Glutamatergic neuron (in vitro differentiated cells): ENCODE results near the gene MAP3K12. TPM values are rescaled to one million over a fixed set of nuclear protein-coding genes. Genes with fewer than 3 reads are reported as not detected.

ENCODE experiments used
- DNase-seq: peaks from one replicate; pipeline ENCODE4 v3.0.0; 2022
- H3K27ac Mint-ChIP-seq: one replicate; pipeline ENCODE4 v1.8.0; 2020; ENCODE audit warnings: mild to moderate bottlenecking, mixed read lengths, inconsistent platforms; ENCODE audit not compliant: unreplicated experiment
- H3K27me3 Mint-ChIP-seq: one replicate; pipeline ENCODE4 v1.8.0; 2020; ENCODE audit warnings: mild to moderate bottlenecking, moderate library complexity, mixed read lengths, inconsistent platforms; ENCODE audit not compliant: unreplicated experiment
- H3K36me3 Mint-ChIP-seq: one replicate; pipeline ENCODE4 v1.8.0; 2020; ENCODE audit warnings: mild to moderate bottlenecking, mixed read lengths, inconsistent platforms; ENCODE audit not compliant: unreplicated experiment
- H3K4me1 Mint-ChIP-seq: one replicate; pipeline ENCODE4 v1.8.0; 2020; ENCODE audit warnings: mild to moderate bottlenecking, low read depth, mixed read lengths, inconsistent platforms; ENCODE audit not compliant: unreplicated experiment
- H3K4me3 Mint-ChIP-seq: one replicate; pipeline ENCODE4 v1.8.0; 2020; ENCODE audit warnings: mild to moderate bottlenecking, mixed read lengths, inconsistent platforms; ENCODE audit not compliant: unreplicated experiment
- H3K9me3 Mint-ChIP-seq: one replicate; pipeline ENCODE4 v1.8.0; 2020; ENCODE audit warnings: mild to moderate bottlenecking, moderate library complexity, mixed read lengths, inconsistent platforms; ENCODE audit not compliant: unreplicated experiment
- total RNA-seq: library from RNA; stranded (reverse); fragmentation: NEBNext Ultra II Directional; extraction: Animal tissue kit (Norgen Biotek cat#: 25700); gene quantifications from one replicate; pipeline ENCODE4 v1.2.1, GENCODE V29; 2021; ENCODE audit not compliant: unreplicated experiment
- TF ChIP-seq, protein P1 (sequence below): fragments of 200-600 bp; sonication (generic); IDR thresholded peaks from one replicate; pipeline ENCODE4 v1.5.0; 2021; ENCODE audit not compliant: partially characterized antibody, unreplicated experiment

Gene MAP3K12
- total RNA-seq, 1 donor from 2014 or later = 94.2 TPM

DNA sequence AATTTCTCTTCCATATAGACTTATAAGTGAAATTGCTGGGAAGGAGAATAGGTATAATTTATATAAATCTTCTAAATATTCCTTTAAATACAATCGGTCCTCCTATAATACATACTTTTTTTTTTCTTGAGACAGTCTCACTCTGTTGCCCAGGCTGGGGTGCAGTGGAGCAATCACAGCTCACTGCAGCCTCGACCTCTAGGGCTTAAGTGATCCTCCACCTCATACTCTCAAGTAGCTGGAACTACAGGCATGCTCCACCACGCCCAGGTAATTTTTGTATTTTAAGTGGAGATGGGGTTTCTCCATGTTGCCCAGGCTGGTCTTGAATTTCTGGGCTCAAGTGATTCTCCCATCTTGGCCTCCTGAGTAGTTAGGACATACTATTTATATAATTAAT is 37.7 kb upstream of the MAP3K12 start:
- Mint-ChIP-seq H3K27me3 (no peaks in the 10 kb centered on the region), H3K4me1 (no peaks in the 10 kb centered on the region), H3K36me3 (peaks cover 9% of the 10 kb centered on the region), H3K9me3 (no peaks in the 10 kb centered on the region), H3K27ac (no peak overlapping the region), H3K4me3 (no peak overlapping the region)
- TF ChIP-seq, protein P1, sequence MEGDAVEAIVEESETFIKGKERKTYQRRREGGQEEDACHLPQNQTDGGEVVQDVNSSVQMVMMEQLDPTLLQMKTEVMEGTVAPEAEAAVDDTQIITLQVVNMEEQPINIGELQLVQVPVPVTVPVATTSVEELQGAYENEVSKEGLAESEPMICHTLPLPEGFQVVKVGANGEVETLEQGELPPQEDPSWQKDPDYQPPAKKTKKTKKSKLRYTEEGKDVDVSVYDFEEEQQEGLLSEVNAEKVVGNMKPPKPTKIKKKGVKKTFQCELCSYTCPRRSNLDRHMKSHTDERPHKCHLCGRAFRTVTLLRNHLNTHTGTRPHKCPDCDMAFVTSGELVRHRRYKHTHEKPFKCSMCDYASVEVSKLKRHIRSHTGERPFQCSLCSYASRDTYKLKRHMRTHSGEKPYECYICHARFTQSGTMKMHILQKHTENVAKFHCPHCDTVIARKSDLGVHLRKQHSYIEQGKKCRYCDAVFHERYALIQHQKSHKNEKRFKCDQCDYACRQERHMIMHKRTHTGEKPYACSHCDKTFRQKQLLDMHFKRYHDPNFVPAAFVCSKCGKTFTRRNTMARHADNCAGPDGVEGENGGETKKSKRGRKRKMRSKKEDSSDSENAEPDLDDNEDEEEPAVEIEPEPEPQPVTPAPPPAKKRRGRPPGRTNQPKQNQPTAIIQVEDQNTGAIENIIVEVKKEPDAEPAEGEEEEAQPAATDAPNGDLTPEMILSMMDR = no peak
- DNase-seq = no peak

DNA sequence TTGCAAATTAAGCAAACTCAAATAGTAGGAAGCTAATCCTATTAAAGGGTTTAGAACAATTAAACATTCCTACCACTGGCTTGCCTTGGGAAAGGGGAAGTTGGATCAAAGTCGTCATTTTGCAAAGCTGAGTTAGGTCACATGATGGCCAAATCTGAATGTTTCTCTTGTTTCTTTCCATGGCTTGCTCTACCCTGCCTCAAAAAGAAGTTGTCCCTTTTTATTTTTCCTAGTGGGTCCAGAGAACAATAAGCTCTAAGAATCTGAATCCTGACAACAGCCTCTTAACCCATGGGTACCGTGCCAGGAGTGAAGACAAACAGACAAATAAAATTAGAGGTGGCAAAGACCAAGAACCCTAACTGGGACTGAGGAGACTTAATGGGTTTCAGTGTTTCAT is 34.2 kb upstream of the MAP3K12 start:
- Mint-ChIP-seq H3K27me3 (peaks cover 2% of the 10 kb centered on the region), H3K27ac (no peak overlapping the region), H3K4me1 (no peaks in the 10 kb centered on the region), H3K9me3 (no peaks in the 10 kb centered on the region), H3K36me3 (peaks cover 9% of the 10 kb centered on the region), H3K4me3 (no peak overlapping the region)
- DNase-seq = no peak
- TF ChIP-seq, protein P1 = no peak

DNA sequence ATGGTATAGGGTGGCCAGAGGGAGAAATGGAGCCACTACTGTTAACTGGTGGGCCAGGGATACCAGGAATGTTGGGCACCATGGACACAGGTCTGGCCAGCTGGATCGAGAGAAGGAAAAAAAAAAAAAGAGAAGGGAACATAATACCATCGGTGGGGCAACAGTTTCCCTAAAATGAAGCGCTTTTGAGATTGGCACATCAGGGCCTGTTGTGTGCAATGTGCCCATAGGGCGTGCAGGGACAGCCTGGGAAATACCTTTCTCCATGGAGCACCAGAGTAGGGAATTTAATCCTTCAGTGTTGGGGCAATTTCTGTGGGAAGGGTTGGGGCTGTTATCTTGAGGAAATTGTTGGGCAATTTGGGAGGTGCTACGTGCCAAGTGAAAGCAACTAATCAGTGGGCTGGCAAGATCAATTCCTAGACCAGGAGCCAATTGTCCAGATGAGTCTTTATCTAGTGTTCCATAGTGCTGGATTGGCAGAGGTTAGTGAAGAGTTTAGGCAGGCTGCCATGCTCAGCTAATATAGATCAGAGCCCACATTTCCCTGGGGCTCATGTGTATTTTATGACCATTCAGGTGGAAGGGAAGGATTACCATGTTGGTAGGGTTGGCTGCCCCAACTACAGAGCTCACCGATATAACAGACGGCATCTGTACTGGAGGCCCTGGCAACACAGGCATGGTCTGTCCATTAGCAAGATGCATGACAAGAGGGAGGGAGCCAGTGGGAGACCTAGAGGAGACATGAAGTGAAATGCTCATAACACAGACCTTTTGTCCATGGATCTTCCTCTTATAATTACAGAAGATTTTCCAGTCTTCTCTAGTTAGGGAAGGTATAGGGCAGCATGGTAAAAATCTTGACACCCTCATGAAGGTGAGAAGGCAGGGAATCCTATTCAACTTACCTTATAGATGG is 33.5 kb upstream of the MAP3K12 start:
- H3K4me3 Mint-ChIP-seq = no peak overlapping the region
- peaks cover 9% of the 10 kb centered on the region for H3K36me3 Mint-ChIP-seq
- no peaks in the 10 kb centered on the region for H3K9me3 Mint-ChIP-seq
- DNase-seq = no peak
- H3K4me1 Mint-ChIP-seq = no peaks in the 10 kb centered on the region
- TF ChIP-seq, protein P1 = no peak
- peaks cover 2% of the 10 kb centered on the region for H3K27me3 Mint-ChIP-seq
- no peak overlapping the region for H3K27ac Mint-ChIP-seq

DNA sequence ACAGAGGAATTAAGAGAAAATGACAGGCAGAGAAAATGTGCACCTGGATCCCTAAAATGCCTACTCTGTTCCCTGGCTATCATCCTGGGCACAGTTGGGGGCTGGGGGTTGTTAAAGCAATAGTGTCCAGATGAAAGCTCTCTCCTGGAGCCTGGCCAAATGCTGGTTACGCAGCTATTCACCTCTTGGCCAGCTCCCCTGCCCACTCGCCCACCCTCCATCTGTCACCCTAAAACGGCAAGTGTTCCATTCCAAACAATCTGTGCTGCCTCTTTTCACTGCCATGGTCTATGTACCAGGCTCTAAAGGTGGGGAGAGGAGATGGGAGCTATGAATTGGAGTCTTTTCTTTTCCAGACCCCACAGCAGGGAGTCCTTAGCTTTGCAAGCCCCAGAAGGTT is 32.8 kb upstream of the MAP3K12 start:
- H3K27ac Mint-ChIP-seq = peak overlapping the region; percentile 33
- H3K4me3 Mint-ChIP-seq = no peak overlapping the region
- peaks cover 2% of the 10 kb centered on the region for H3K27me3 Mint-ChIP-seq
- no peaks in the 10 kb centered on the region for H3K4me1 Mint-ChIP-seq
- DNase-seq = no peak
- TF ChIP-seq, protein P1 = no peak
- no peaks in the 10 kb centered on the region for H3K9me3 Mint-ChIP-seq
- peaks cover 9% of the 10 kb centered on the region for H3K36me3 Mint-ChIP-seq

DNA sequence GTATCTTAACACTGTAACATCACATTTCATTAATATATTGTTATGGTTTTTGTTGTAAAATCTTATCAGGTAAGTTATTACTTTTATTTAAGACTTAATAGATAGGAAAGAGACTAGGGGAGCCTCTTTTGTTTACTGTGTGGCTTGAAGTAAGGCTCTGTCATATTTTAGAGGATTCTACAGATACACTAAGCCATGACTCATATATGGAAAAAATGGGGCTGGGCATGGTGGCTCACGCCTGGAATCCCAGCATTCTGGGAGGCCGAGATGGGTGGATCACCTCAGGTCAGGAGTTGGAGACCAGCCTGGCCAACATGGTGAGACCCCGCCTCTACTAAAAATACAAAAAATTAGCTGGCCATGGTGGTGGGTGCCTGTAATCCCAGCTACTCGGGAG is 31.7 kb upstream of the MAP3K12 start:
- TF ChIP-seq, protein P1 = no peak
- H3K36me3 Mint-ChIP-seq = peaks cover 9% of the 10 kb centered on the region
- no peak overlapping the region for H3K4me3 Mint-ChIP-seq
- no peak overlapping the region for H3K27ac Mint-ChIP-seq
- H3K9me3 Mint-ChIP-seq = no peaks in the 10 kb centered on the region
- peaks cover 2% of the 10 kb centered on the region for H3K27me3 Mint-ChIP-seq
- no peaks in the 10 kb centered on the region for H3K4me1 Mint-ChIP-seq
- no peak for DNase-seq
